HepG2 (cell line): Measurements from ENCODE around the gene NEDD8. TPM values are rescaled to one million over a fixed set of nuclear protein-coding genes. Genes with fewer than 3 reads are reported as not detected.

ENCODE experiments used
- ATF7-NPFF ChIP-seq: sonication (generic); formaldehyde crosslinking; IDR thresholded peaks from 2 replicates; pipeline ENCODE4 v1.8.1; 2023; ENCODE audit warnings: mild to moderate bottlenecking, low read depth, missing genetic modification reagents, moderate library complexity
- ERF ChIP-seq: IDR thresholded peaks from 2 replicates; pipeline ENCODE4 v1.6.1; 2018; ENCODE audit warnings: missing biosample characterization, missing genetic modification reagents
- HDAC2 ChIP-seq: sonication (generic); formaldehyde crosslinking; IDR thresholded peaks from 2 replicates; pipeline ENCODE4 v1.4.0; 2020; ENCODE audit warnings: missing genetic modification reagents
- HOXA9 ChIP-seq: sonication (generic); formaldehyde crosslinking; IDR thresholded peaks from 2 replicates; pipeline ENCODE4 v1.8.1; 2022; ENCODE audit warnings: missing genetic modification reagents, mild to moderate bottlenecking, moderate library complexity, borderline replicate concordance
- NFKB2 ChIP-seq: sonication (generic); formaldehyde crosslinking; IDR thresholded peaks from 2 replicates; pipeline ENCODE4 v1.4.0; 2020; ENCODE audit warnings: missing genetic modification reagents, borderline replicate concordance
- PAWR ChIP-seq: sonication (generic); formaldehyde crosslinking; IDR thresholded peaks from 2 replicates; pipeline ENCODE4 v1.4.0; 2020; ENCODE audit warnings: missing genetic modification reagents, mild to moderate bottlenecking, borderline replicate concordance
- SPEN ChIP-seq: sonication (generic); formaldehyde crosslinking; IDR thresholded peaks from 2 replicates; pipeline ENCODE4 v1.5.1; 2020; ENCODE audit warnings: low read depth, mild to moderate bottlenecking, missing genetic modification reagents
- TBP ChIP-seq: sonication (generic); formaldehyde crosslinking; IDR thresholded peaks from 2 replicates; pipeline ENCODE4 v1.5.0; 2020; ENCODE audit warnings: missing genetic modification reagents
- ZNF451 ChIP-seq: sonication (generic); formaldehyde crosslinking; IDR thresholded peaks from 2 replicates; pipeline ENCODE4 v1.5.0; 2020; ENCODE audit warnings: mild to moderate bottlenecking, missing genetic modification reagents
- ZNF652 ChIP-seq: IDR thresholded peaks from 2 replicates; pipeline ENCODE4 v1.6.1; 2016; ENCODE audit warnings: low read depth, borderline replicate concordance
- ZNF777 ChIP-seq: sonication (generic); formaldehyde crosslinking; IDR thresholded peaks from 2 replicates; pipeline ENCODE4 v1.4.0; 2020; ENCODE audit warnings: missing genetic modification reagents
- polyA plus RNA-seq, 8 experiments: library from polyadenylated mRNA; depleted of rRNA in 3 of 8; stranded (reverse) in 7 of 8; unstranded in 1 of 8; fragments of >200 nt; fragmentation: Illumina TruSeq in 4 of 8; extraction: Trizol in 4 of 8; gene quantifications; 2 replicates each; pipeline versions ENCODE4 v1.2.1 to v1.2.3, GENCODE V29; 2011 to 2016; ENCODE audit warnings: low read depth in 4 of 8, missing spikeins in 1 of 8, mixed read lengths in 1 of 8; ENCODE audit not compliant: insufficient read depth in 1 of 8
- total RNA-seq, 5 experiments: library from RNA; depleted of rRNA; stranded (reverse); fragments of >200 nt; fragmentation: Illumina TruSeq; extraction: Trizol; gene quantifications; 2 replicates each; pipeline ENCODE4 v1.2.3, GENCODE V29; 2016; ENCODE audit warnings: low read depth in 1 of 5
- TF ChIP-seq, protein P1 (sequence below): sonication (generic); formaldehyde crosslinking; IDR thresholded peaks from 2 replicates; pipeline ENCODE4 v1.5.0; 2020; ENCODE audit warnings: mild to moderate bottlenecking, missing genetic modification reagents, borderline replicate concordance
- TF ChIP-seq, protein P2 (sequence below): sonication (generic); formaldehyde crosslinking; IDR thresholded peaks from 2 replicates; pipeline ENCODE4 v1.4.0; 2020; ENCODE audit warnings: mild to moderate bottlenecking, missing genetic modification reagents
- TF ChIP-seq, protein P3 (sequence below): sonication (generic); formaldehyde crosslinking; IDR thresholded peaks from 2 replicates; pipeline ENCODE4 v1.4.0; 2020; ENCODE audit warnings: mild to moderate bottlenecking, low read depth, missing genetic modification reagents
- TF ChIP-seq, protein P4 (sequence below): sonication (generic); formaldehyde crosslinking; IDR thresholded peaks from 2 replicates; pipeline ENCODE4 v1.9.0; 2021; ENCODE audit warnings: missing genetic modification reagents, mild to moderate bottlenecking, borderline replicate concordance

Gene NEDD8
- total and polyA plus RNA-seq, 2 of the 13 experiments (the other 11 are each of a cell fraction or from before 2014, with no cell fraction given): 535 to 713 TPM

DNA sequence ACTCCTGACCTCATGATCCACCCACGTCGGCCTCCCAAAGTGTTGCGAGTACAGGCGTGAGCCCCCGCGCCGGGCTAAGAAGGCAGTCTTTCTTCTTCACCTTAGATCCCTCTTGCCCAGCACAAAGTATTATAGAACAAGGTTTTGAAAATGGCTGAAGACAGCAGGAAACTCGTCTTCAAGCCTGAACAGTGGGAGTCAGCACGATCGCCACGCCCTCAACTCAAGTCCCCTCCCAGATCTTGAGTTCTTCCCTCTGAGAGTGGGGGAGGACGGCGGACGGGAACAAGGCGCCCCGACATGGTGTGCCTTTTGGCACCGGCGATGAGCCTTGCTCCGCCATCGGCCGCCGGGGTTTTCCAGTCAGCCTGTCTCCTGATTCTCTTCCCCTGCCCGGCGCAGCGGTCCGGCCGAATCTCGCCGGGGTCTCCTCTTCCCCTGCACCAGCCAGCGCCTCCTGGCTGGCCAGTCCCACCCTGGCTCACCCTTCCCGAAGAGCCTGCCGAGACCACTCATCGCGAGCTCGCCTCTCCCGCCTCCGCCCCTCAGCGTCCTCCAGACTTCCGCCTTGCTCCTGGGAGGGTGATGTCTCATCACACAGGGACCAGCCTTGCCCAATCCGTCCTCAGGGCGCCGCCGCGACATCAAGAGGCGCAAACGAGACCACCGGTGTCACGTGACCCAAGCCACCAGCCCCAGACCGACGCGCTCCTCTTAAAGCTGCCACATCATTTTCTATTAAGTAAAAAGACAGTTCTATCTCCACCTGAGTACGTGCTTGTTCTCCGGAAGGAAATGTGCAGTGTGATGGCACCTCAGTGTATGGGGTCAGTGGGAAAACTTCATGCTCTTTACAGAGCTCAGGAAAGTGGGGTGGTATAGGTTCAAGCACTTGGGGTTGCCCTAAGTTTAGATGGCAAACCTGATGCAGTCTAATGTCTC is 19.0 kb downstream of the NEDD8 start, which contains the start of gene CHMP4A (continued):
- TF ChIP-seq, protein P1, sequence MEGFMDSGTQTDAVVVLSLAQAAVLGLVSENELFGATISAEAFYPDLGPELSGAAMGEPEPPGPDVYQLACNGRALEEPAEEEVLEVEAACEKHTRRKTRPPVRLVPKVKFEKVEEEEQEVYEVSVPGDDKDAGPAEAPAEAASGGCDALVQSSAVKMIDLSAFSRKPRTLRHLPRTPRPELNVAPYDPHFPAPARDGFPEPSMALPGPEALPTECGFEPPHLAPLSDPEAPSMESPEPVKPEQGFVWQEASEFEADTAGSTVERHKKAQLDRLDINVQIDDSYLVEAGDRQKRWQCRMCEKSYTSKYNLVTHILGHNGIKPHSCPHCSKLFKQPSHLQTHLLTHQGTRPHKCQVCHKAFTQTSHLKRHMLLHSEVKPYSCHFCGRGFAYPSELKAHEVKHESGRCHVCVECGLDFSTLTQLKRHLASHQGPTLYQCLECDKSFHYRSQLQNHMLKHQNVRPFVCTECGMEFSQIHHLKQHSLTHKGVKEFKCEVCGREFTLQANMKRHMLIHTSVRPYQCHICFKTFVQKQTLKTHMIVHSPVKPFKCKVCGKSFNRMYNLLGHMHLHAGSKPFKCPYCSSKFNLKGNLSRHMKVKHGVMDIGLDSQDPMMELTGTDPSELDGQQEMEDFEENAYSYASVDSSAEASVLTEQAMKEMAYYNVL: peak; percentile 63; the same call in 1 of the 2 replicates
- TF ChIP-seq HOXA9: no peak
- no peak; the same call in 1 of the 2 replicates for TF ChIP-seq ZNF652 (CRISPR knock-in tag)
- peak; percentile 97 for TF ChIP-seq HDAC2 (CRISPR knock-in tag)
- TF ChIP-seq TBP (CRISPR knock-in tag): peak; percentile 49; the same call in 1 of the 2 replicates
- TF ChIP-seq ERF (CRISPR knock-in tag): peak; percentile 99
- peak; percentile 99 for TF ChIP-seq NFKB2 (CRISPR knock-in tag)
- peak; percentile 89 for TF ChIP-seq ZNF777 (CRISPR knock-in tag)
- no peak; the same call in none of the 2 replicates for TF ChIP-seq ZNF451 (CRISPR knock-in tag)
- TF ChIP-seq, protein P2, sequence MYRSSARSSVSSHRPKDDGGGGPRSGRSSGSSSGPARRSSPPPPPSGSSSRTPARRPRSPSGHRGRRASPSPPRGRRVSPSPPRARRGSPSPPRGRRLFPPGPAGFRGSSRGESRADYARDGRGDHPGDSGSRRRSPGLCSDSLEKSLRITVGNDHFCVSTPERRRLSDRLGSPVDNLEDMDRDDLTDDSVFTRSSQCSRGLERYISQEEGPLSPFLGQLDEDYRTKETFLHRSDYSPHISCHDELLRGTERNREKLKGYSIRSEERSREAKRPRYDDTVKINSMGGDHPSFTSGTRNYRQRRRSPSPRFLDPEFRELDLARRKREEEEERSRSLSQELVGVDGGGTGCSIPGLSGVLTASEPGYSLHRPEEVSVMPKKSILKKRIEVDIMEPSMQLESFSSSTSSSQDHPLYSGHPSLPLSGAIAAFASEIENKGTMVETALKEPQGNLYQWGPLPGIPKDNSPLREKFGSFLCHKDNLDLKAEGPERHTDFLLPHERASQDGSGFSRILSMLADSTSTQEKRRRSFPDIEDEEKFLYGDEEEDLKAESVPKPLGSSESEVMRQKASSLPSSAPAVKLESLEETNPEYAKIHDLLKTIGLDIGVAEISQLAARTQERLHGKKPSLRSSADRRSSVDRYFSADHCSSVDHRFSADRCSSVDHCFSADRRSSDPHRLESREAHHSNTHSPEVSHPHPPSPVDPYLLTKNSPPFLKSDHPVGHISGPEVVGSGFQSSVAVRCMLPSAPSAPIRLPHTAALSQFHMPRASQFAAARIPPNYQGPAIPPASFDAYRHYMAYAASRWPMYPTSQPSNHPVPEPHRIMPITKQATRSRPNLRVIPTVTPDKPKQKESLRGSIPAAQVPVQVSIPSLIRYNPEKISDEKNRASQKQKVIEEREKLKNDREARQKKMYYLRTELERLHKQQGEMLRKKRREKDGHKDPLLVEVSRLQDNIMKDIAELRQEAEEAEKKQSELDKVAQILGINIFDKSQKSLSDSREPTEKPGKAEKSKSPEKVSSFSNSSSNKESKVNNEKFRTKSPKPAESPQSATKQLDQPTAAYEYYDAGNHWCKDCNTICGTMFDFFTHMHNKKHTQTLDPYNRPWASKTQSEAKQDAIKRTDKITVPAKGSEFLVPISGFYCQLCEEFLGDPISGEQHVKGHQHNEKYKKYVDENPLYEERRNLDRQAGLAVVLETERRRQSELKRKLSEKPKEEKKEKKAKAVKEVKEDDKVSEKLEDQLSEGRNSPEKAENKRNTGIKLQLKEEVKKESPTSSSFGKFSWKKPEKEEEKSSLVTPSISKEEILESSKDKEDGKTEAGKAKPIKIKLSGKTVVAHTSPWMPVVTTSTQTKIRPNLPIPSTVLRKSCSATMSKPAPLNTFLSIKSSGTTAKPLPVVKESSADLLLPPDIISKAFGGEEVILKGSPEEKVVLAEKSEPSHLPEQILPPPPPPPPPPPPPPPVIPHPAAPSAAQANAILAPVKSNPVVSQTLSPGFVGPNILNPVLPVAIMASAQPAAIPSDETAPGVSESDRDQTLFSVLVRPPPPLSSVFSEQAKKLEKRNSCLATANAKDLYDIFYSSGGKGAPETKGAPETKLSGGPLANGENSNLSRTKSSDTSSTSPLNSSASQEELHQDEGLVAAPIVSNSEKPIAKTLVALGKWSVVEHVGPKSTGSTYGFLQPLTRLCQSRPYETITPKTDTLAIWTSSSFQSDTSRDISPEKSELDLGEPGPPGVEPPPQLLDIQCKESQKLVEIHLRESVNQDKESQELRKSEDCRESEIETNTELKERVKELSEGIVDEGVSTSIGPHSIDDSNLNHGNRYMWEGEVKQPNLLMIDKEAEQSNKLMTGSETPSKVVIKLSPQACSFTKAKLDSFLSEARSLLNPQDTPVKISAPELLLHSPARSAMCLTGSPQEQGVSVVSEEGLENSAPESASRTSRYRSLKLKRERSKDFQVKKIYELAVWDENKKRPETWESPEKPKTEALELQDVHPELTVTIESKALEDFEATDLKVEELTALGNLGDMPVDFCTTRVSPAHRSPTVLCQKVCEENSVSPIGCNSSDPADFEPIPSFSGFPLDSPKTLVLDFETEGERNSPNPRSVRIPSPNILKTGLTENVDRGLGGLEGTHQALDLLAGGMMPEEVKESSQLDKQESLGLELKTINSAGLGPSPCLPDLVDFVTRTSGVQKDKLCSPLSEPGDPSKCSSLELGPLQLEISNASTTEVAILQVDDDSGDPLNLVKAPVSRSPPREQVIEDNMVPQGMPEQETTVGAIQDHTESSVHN: peak; percentile 97
- peak; percentile 99 for TF ChIP-seq SPEN (CRISPR knock-in tag)
- TF ChIP-seq PAWR (CRISPR knock-in tag): peak; percentile 98; the same call in 1 of the 2 replicates
- TF ChIP-seq, protein P3, sequence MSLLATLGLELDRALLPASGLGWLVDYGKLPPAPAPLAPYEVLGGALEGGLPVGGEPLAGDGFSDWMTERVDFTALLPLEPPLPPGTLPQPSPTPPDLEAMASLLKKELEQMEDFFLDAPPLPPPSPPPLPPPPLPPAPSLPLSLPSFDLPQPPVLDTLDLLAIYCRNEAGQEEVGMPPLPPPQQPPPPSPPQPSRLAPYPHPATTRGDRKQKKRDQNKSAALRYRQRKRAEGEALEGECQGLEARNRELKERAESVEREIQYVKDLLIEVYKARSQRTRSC (CRISPR knock-in tag): peak; percentile 86
- peak; percentile 98 for TF ChIP-seq ATF7-NPFF (CRISPR knock-in tag)
- TF ChIP-seq, protein P4, sequence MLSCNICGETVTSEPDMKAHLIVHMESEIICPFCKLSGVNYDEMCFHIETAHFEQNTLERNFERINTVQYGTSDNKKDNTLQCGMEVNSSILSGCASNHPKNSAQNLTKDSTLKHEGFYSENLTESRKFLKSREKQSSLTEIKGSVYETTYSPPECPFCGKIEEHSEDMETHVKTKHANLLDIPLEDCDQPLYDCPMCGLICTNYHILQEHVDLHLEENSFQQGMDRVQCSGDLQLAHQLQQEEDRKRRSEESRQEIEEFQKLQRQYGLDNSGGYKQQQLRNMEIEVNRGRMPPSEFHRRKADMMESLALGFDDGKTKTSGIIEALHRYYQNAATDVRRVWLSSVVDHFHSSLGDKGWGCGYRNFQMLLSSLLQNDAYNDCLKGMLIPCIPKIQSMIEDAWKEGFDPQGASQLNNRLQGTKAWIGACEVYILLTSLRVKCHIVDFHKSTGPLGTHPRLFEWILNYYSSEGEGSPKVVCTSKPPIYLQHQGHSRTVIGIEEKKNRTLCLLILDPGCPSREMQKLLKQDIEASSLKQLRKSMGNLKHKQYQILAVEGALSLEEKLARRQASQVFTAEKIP (CRISPR knock-in tag): no peak
